T-helper 2 cell treated with Interferon-gamma antibody and Interleukin-4, amounts not matched to agents 5 μg/mL and 100 μg/mL, for 36 hours (primary cell): ENCODE measurements around the gene EXTL1.

Experiments
- DNase-seq: peaks from one replicate; pipeline ENCODE4 v3.0.0; 2021; ENCODE audit warnings: low spot score
- H3K27ac Mint-ChIP-seq: one replicate; pipeline ENCODE4 v1.8.0; 2021; ENCODE audit warnings: mild to moderate bottlenecking, mixed read lengths
- H3K27me3 Mint-ChIP-seq: one replicate; pipeline ENCODE4 v1.8.0; 2021; ENCODE audit warnings: low read depth, mixed read lengths
- H3K36me3 Mint-ChIP-seq: one replicate; pipeline ENCODE4 v1.8.0; 2021; ENCODE audit warnings: low read depth, mixed read lengths
- H3K4me1 Mint-ChIP-seq: one replicate; pipeline ENCODE4 v1.8.0; 2021; ENCODE audit warnings: low read depth, mixed read lengths
- H3K4me3 Mint-ChIP-seq: one replicate; pipeline ENCODE4 v1.8.0; 2022; ENCODE audit warnings: mild to moderate bottlenecking, moderate library complexity, mixed read lengths
- H3K9me3 Mint-ChIP-seq: one replicate; pipeline ENCODE4 v1.8.0; 2021; ENCODE audit warnings: mixed read lengths

EXTL1 gene

GRCh38 chr1:26049531-26050247 is 28.1 kb downstream of the EXTL1 start:
- no peaks in the 10 kb centered on the region for H3K9me3 Mint-ChIP-seq
- no peak for DNase-seq
- H3K4me1 Mint-ChIP-seq, result no peaks in the 10 kb centered on the region
- peaks cover 75% of the 10 kb centered on the region for H3K27me3 Mint-ChIP-seq
- H3K27ac Mint-ChIP-seq, result no peak overlapping the region
- H3K4me3 Mint-ChIP-seq, result no peak overlapping the region
- no peaks in the 10 kb centered on the region for H3K36me3 Mint-ChIP-seq

GRCh38 chr1:26050248-26050640 is 28.7 kb downstream of the EXTL1 start:
- DNase-seq, result no peak

DNA sequence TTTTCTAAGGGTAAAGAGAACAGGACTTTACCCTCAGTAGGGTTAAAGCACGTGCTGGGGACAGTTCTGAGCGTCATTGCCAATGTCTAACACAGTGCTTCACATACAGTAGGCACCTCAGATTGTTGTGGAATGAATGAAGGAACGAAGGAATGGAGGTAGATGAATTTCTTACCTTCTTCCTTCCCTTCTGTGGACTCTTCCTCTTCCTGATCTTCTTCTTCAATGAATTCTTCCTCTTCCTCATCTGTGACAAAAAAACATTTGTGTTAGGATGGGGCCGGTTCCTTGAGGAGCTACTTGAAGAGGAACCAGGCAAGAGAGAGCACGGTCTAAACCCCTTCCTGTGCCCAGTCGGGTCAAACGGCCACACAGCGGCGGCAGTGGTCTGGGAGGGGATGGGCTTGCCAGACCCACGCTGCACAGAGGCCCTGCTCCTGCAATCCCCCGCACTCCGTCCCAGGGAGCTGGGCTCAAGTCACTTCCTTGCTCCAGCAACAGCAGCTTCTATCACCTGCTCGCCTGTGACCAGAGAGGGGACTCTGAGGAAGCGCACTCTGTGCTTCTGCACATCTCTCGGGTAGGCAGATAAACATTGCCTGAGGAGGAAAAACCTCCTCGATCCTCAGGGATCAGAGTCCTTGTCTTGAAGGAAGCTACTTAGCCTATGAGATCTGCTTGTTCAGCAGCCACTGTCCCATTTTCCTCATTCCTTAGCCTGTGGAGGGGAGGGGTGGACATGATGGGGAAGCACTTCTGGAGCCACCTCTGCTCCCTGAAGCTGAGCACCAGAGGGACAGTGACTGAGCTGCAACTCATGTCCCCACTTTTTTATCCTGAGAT is 32.4 kb downstream of the EXTL1 start:
- no peak for DNase-seq
- Mint-ChIP-seq H3K9me3 (no peaks in the 10 kb centered on the region), H3K27me3 (peaks cover 65% of the 10 kb centered on the region), H3K4me1 (no peaks in the 10 kb centered on the region), H3K36me3 (no peaks in the 10 kb centered on the region), H3K4me3 (no peak overlapping the region), H3K27ac (no peak overlapping the region)

More at GRCh38 chr1:26050248-26050640, 28.7 kb downstream of the EXTL1 start:
- H3K4me3 Mint-ChIP-seq, result no peak overlapping the region
- H3K4me1 Mint-ChIP-seq, result no peaks in the 10 kb centered on the region
- H3K36me3 Mint-ChIP-seq, result no peaks in the 10 kb centered on the region
- H3K9me3 Mint-ChIP-seq, result no peaks in the 10 kb centered on the region
- H3K27ac Mint-ChIP-seq, result no peak overlapping the region
- H3K27me3 Mint-ChIP-seq, result peaks cover 73% of the 10 kb centered on the region

DNA sequence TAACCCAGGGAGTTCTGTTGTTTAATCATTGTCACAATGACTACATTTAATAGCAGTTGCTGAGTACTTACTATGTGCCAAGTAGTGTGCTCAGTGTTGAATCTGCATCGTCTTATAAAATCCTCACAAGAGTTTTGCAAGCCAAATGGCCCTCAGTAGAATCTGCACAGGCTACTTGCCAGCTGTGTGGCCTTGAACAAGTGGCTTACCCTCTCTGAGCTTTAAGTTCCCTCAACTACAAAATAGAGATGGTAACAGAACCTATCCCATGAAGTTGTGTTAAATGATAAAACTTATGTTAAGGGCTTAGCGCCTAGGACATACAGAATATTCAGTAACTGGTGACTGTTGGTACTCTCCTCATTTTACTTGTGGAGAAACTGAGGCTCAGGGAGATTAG is 33.5 kb downstream of the EXTL1 start:
- peaks cover 63% of the 10 kb centered on the region for H3K27me3 Mint-ChIP-seq
- no peak for DNase-seq
- H3K9me3 Mint-ChIP-seq, result no peaks in the 10 kb centered on the region
- no peaks in the 10 kb centered on the region for H3K4me1 Mint-ChIP-seq
- H3K4me3 Mint-ChIP-seq, result no peak overlapping the region
- H3K36me3 Mint-ChIP-seq, result no peaks in the 10 kb centered on the region
- no peak overlapping the region for H3K27ac Mint-ChIP-seq

DNA sequence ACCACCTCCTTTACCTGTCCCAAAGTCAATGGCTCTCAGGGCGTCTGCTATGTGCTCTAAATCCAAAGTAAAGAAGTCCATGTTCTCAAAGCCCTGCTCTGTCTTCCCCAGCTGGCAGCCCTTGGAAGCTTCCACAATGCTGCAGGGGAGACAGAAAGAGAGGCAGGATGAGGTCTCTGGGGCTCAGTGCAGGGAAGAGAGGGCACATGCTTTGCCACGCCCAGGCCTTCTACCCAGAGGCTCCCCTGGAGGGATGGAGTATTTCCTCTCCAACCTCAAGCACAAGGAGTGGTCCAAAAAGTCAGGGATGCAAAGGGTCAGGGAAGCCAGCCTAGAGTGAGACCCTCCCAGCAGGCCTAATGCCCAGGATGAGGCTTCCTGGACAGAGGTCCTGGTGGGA is 35.6 kb downstream of the EXTL1 start:
- H3K36me3 Mint-ChIP-seq, result no peaks in the 10 kb centered on the region
- H3K27me3 Mint-ChIP-seq, result peaks cover 53% of the 10 kb centered on the region
- DNase-seq, result no peak
- H3K4me3 Mint-ChIP-seq, result no peak overlapping the region
- no peaks in the 10 kb centered on the region for H3K4me1 Mint-ChIP-seq
- H3K27ac Mint-ChIP-seq, result no peak overlapping the region
- H3K9me3 Mint-ChIP-seq, result no peaks in the 10 kb centered on the region

- Mint-ChIP-seq H3K4me1 (no peaks in the 10 kb centered on the region), H3K9me3 (no peaks in the 10 kb centered on the region), H3K27me3 (peaks cover 57% of the 10 kb centered on the region), H3K4me3 (no peak overlapping the region), H3K36me3 (no peaks in the 10 kb centered on the region), H3K27ac (no peak overlapping the region)
- DNase-seq, result no peak
Observed at GRCh38 chr1:26058052-26058595, 36.5 kb downstream of the EXTL1 start.

- Mint-ChIP-seq H3K36me3 (no peaks in the 10 kb centered on the region), H3K9me3 (no peaks in the 10 kb centered on the region), H3K4me3 (no peak overlapping the region), H3K27me3 (peaks cover 50% of the 10 kb centered on the region), H3K4me1 (no peaks in the 10 kb centered on the region), H3K27ac (no peak overlapping the region)
- no peak for DNase-seq
Observed at GRCh38 chr1:26059906-26060305, 38.3 kb downstream of the EXTL1 start.

DNA sequence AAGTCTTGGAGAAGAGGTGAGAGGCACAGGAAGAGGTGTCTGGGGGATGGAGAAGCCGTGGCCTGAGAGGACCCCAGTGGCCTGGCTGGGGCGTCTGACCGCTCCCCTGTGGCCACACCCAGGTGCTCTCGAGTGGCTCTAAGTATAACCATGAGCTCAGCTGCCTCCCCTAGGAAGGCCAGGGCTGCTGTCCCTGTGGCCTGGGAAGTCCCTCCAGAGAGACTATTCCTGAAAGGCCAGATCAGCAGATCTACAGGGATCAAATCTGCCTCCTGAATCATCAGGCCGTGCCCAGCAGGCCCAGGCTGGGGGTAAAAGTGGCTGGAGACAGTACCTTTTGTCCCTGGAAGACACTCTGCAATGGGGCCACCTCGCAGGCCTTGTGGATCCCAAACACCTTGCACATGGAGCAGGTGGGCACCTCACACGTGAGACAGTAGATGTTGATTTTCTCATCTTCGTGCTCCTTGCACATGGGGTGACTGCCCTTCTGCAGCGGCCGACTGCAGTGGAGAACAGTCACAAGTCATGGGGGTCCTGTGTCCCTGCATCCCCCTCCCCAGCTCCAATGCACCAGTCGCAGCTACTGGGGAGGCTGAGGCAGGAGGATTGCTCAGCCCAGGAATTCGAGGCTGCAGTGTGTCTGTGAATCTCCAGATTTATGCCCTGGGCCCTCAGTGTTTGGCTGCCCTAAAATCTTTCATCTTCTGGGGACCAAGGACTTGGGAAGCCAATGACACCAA is 39.4 kb downstream of the EXTL1 start:
- no peak overlapping the region for H3K27ac Mint-ChIP-seq
- DNase-seq, result no peak
- no peak overlapping the region for H3K4me3 Mint-ChIP-seq
- no peaks in the 10 kb centered on the region for H3K4me1 Mint-ChIP-seq
- H3K36me3 Mint-ChIP-seq, result no peaks in the 10 kb centered on the region
- no peaks in the 10 kb centered on the region for H3K9me3 Mint-ChIP-seq
- H3K27me3 Mint-ChIP-seq, result peaks cover 45% of the 10 kb centered on the region

DNA sequence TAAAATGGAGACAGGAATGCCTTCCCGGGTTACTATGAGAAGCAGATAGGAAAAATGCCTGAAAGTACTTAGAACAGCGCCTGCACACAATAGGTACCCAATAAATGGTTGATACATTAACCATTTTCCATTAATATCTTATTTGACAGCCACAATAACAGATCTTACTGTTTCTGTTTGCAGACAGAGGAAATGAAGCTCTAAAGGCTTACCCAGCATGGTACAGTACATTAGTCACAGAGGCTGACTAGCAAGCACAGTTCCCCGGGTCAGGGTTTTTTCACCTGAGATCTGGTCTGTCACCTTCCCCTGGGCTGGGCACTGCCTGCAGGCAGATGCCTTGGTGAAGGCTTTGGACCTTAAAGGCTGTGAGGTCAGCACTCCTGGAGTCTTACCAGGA is 43.0 kb downstream of the EXTL1 start:
- no peak for DNase-seq
- Mint-ChIP-seq H3K9me3 (no peaks in the 10 kb centered on the region), H3K4me3 (no peak overlapping the region)

GRCh38 chr1:26066160-26066559 is 44.6 kb downstream of the EXTL1 start:
- Mint-ChIP-seq H3K27me3 (peaks cover 38% of the 10 kb centered on the region), H3K27ac (no peak overlapping the region), H3K36me3 (no peaks in the 10 kb centered on the region), H3K4me3 (no peak overlapping the region), H3K9me3 (no peaks in the 10 kb centered on the region), H3K4me1 (no peaks in the 10 kb centered on the region)
- DNase-seq, result no peak

More for the DNA sequence above, 43.0 kb downstream of the EXTL1 start:
- no peaks in the 10 kb centered on the region for H3K4me1 Mint-ChIP-seq
- H3K27me3 Mint-ChIP-seq, result peaks cover 40% of the 10 kb centered on the region
- no peak overlapping the region for H3K27ac Mint-ChIP-seq
- H3K36me3 Mint-ChIP-seq, result no peaks in the 10 kb centered on the region

GRCh38 chr1:26066857-26067256 is 45.3 kb downstream of the EXTL1 start:
- no peaks in the 10 kb centered on the region for H3K9me3 Mint-ChIP-seq
- no peaks in the 10 kb centered on the region for H3K36me3 Mint-ChIP-seq
- H3K27me3 Mint-ChIP-seq, result peaks cover 39% of the 10 kb centered on the region
- no peak overlapping the region for H3K4me3 Mint-ChIP-seq
- no peak overlapping the region for H3K27ac Mint-ChIP-seq
- H3K4me1 Mint-ChIP-seq, result no peaks in the 10 kb centered on the region
- no peak for DNase-seq

- H3K9me3 Mint-ChIP-seq, result no peaks in the 10 kb centered on the region
- no peak within 1 kb of the TSS for H3K27ac Mint-ChIP-seq
- H3K27me3 Mint-ChIP-seq, result peaks cover 42% of the 10 kb centered on the region
- no peaks in the 10 kb centered on the region for H3K36me3 Mint-ChIP-seq
- H3K4me1 Mint-ChIP-seq, result no peaks in the 10 kb centered on the region
- H3K4me3 Mint-ChIP-seq, result no peak within 1 kb of the TSS
- DNase-seq, result no peak
Observed at GRCh38 chr1:26067432-26067911, 45.9 kb downstream of the EXTL1 start, which contains the start of gene TRIM63. TSS of gene TRIM63 (minus strand) at chr1:26067630. CDS start at chr1:26067494, 136 bp downstream.

DNA sequence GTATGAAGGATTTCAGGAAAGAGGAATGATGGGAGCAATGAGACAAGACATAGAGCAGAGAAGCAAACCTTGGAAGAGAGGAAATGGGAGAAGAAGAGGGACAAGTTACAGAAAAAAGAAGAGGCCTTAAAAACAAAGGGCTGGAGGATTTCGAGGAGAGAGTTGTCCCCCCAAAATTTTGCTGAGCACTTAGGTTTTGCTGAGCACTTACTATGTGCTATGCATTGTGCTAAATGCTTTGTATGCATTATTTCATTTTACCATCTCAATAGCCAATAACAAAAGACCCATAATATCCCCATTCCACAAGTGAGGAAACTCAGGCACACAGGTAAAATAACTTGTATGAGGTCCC is 48.3 kb downstream of the EXTL1 start:
- Mint-ChIP-seq H3K36me3 (no peaks in the 10 kb centered on the region), H3K4me3 (no peak overlapping the region), H3K4me1 (peaks cover 2% of the 10 kb centered on the region), H3K27me3 (peaks cover 46% of the 10 kb centered on the region), H3K27ac (no peak overlapping the region), H3K9me3 (no peaks in the 10 kb centered on the region)
- DNase-seq, result no peak
